DND-41 (cell line): ENCODE measurements around the gene ST7.

Experiments used
- CTCF ChIP-seq: IDR thresholded peaks from 2 replicates; pipeline ENCODE4 v1.5.1; 2012; ENCODE audit warnings: borderline replicate concordance, low read length, moderate library complexity, mild to moderate bottlenecking; ENCODE audit not compliant: poor library complexity, severe bottlenecking; ENCODE audit errors: extremely low read depth
- EZH2 ChIP-seq: IDR thresholded peaks from 3 replicates; pipeline ENCODE4 v1.6.1; 2012; ENCODE audit warnings: borderline replicate concordance, low read depth, mild to moderate bottlenecking, moderate library complexity, low read length, inconsistent platforms; ENCODE audit not compliant: severe bottlenecking

- TF ChIP-seq CTCF = no peak
- TF ChIP-seq EZH2 = no peak
Measured at GRCh38 chr7:117194445-117194844, 241.1 kb downstream of the ST7 start.
